Hepatocyte (in vitro differentiated cells): ENCODE data around the gene HLA-DMB.
A peak's percentile ranks its signal among the peaks of the same experiment; 100 is the strongest.

Source experiments
- CTCF ChIP-seq: fragments of 200-600 bp; sonication (generic); IDR thresholded peaks from 2 replicates; pipeline ENCODE4 v1.5.1; 2016; ENCODE audit warnings: antibody characterized with exemption, mild to moderate bottlenecking; ENCODE audit not compliant: poor library complexity
- EZH2phosphoT487 ChIP-seq: fragments of 200-600 bp; sonication (generic); IDR thresholded peaks from one replicate; pipeline ENCODE4 v1.6.1; 2018; ENCODE audit warnings: antibody characterized with exemption, mild to moderate bottlenecking, low read depth, moderate library complexity; ENCODE audit not compliant: unreplicated experiment, severe bottlenecking

- peak; percentile 69 for TF ChIP-seq CTCF
- TF ChIP-seq EZH2phosphoT487 = no peak
Observed at GRCh38 chr6:32885698-32886286, 55.0 kb downstream of the HLA-DMB start.
